GM10248 (cell line): ENCODE measurements around the gene SLC47A2.

Source experiments
- CTCF ChIA-PET: fragments of 300-600 bp; sonication (Branson Sonifier 250); formaldehyde crosslinking; extraction: SDS; loops from one replicate; lab custom pipeline; 2021; ENCODE audit warnings: antibody characterized with exemption; lab: Yijun Ruan, JAX
- POLR2A ChIA-PET: fragments of 350-650 bp; sonication (Branson Sonifier 250); formaldehyde crosslinking; extraction: SDS; loops from one replicate; lab custom pipeline; 2020; ENCODE audit warnings: antibody characterized with exemption; lab: Yijun Ruan, JAX
- DNase-seq: peaks from one replicate; pipeline ENCODE4 v3.0.0; 2012; ENCODE audit errors: extremely low spot score
- TF ChIP-seq, protein P1 (sequence below): IDR thresholded peaks from 2 replicates; pipeline ENCODE4 v1.5.1; 2012; ENCODE audit warnings: mild to moderate bottlenecking, low read depth; ENCODE audit errors: extremely low read depth, missing control alignments, control extremely low read depth

SLC47A2 gene

DNA sequence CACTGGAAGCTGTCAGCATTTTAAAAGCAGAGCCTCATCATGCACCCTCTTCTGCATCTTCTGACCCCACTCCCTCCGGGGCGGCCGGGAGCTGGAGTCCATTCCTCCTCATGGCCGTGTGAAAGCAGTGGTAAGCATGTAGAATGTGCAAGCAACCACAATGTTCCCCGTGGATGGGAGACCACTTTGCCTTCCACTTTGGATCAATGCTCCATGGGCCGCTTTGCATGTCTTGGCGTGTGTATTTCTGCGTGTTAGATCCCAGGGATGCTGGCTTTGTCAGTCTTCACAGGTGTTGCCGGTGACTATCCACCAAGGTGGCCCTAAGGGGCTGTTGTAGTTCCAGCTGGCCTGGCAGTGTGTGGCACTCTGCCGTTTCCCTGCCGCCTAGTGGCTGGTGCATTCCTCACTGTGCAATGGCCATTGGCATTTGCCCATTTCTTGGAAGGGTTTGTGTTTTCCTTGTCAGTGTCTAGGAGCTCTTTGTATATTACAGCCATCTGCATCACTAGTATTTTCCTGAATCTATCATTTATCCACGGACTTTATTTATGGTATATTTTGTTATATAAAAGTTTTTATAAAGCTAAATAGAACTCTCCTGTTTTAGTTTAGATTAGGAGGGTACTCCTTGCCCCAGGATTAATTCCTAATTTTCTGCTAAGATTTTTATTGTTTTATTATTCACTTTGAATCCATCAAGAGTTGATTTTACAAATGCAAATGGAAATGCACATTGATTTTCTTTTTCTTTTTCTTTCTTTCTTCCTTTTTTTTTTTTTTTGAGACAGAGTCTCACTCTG, 37.5 kb upstream of the SLC47A2 start:
- no peak for DNase-seq
- POLR2A ChIA-PET = interaction anchor here (0.6 kb wide), 1 partner anchor 129 kb away, joined by 6 read pairs; no protein-coding TSS in a partner anchor
- TF ChIP-seq, protein P1, sequence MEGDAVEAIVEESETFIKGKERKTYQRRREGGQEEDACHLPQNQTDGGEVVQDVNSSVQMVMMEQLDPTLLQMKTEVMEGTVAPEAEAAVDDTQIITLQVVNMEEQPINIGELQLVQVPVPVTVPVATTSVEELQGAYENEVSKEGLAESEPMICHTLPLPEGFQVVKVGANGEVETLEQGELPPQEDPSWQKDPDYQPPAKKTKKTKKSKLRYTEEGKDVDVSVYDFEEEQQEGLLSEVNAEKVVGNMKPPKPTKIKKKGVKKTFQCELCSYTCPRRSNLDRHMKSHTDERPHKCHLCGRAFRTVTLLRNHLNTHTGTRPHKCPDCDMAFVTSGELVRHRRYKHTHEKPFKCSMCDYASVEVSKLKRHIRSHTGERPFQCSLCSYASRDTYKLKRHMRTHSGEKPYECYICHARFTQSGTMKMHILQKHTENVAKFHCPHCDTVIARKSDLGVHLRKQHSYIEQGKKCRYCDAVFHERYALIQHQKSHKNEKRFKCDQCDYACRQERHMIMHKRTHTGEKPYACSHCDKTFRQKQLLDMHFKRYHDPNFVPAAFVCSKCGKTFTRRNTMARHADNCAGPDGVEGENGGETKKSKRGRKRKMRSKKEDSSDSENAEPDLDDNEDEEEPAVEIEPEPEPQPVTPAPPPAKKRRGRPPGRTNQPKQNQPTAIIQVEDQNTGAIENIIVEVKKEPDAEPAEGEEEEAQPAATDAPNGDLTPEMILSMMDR = no peak
- CTCF ChIA-PET = interaction anchor here (1.2 to 12.8 kb wide), 6 partner anchors 8 to 262 kb away, joined by 3 to 162 read pairs (median 12); partner anchors contain the start of gene ALDH3A2

GRCh38 chr17:19753051-19753509, 36.7 kb upstream of the SLC47A2 start:
- CTCF ChIA-PET = interaction anchor here (1.2 to 12.8 kb wide), 5 partner anchors 7 to 261 kb away, joined by 3 to 162 read pairs (median 21); partner anchors contain the start of gene ALDH3A2
- DNase-seq = no peak
- POLR2A ChIA-PET = no interaction called here
- TF ChIP-seq, protein P1 = no peak

DNA sequence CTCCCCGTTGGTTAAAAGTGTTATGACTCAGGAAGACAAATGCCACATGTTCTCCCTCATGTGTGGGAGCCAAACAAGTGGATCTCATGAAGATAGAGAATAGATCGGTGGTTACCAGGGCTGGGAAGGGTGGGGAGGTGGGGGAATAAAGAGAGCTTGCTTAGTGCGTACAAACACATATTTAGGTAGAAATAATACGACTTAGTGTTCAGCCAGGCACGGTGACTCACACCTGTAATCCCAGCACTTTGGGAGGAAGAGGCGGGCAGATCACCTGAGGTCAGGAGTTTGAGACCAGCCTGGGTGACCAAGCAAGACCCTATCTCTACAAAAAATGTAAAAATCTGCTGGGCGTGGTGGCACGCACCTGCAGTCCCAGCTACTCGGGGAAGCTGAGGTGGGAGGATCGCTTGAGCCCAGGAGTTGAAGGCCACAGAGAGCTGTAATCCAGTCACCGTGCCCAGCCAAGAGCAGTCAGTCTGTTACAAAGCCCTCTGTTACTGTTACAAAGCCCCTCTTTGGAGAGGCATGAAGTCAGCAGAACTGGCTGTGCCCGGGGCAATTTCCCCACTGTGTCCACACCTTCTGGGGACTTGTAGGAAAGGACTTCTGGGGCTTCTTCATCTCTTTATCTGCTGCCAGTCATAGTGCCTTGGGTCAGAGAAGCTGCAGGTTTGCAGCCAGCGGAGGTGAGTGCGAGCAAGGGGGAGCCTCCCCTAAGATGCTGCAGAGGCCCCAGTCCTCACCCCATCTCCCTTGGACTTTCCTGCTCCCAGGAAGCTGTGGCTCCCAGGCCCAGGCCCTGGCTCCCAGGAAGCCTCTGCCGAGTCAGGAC, 36.0 kb upstream of the SLC47A2 start:
- TF ChIP-seq, protein P1 = no peak
- ChIA-PET CTCF (interaction anchor here (1.0 to 12.8 kb wide), 8 partner anchors 7 to 431 kb away, joined by 3 to 162 read pairs (median 4); partner anchors contain the start of gene ALDH3A2), POLR2A (interaction anchor here (0.5 kb wide), 1 partner anchor 236 kb away, joined by 3 read pairs; no protein-coding TSS in a partner anchor)
- no peak for DNase-seq

- DNase-seq = no peak
- ChIA-PET CTCF (interaction anchor here (1.4 to 12.8 kb wide), 3 partner anchors 9 to 430 kb away, joined by 3 to 162 read pairs (median 5); no protein-coding TSS in a partner anchor), POLR2A (no interaction called here)
- TF ChIP-seq, protein P1 = no peak
Observed at GRCh38 chr17:19750835-19751234, 34.5 kb upstream of the SLC47A2 start.

DNA sequence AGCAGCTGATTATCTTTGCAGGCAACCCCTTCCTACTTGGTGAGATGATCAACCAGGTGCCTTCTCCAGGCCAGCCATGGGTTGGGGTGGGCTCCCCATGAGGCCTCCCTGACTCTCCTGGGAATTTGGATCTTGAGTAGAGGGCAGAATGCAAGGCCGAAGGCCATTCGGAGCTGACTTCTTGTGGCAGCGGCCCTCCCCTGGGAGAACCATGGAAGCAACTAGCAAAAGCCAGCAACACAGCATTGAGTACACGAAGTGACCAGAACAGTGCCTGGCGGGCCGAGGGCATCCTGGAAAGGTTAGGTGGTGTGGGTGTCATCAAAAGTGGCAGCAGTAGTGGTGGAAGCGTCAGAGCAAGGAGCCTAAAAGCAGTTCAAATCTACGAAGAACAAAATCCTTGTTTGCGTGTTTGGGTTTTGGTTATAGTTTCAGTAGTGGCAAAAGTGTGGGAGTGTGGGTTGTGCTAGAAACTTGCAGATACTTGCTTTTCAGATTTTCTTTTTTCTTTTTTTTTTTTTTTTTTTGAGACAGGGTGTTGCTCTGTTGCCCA, 33.7 kb upstream of the SLC47A2 start:
- CTCF ChIA-PET = interaction anchor here (1.0 to 12.8 kb wide), 2 partner anchors 15 to 237 kb away, joined by 4 to 162 read pairs; no protein-coding TSS in a partner anchor
- no peak for DNase-seq
- TF ChIP-seq, protein P1 = no peak
- POLR2A ChIA-PET = no interaction called here
